HG03135 (cell line): ENCODE measurements around the gene MKX.

ENCODE experiments used
- ATAC-seq: cut with Tn5 transposase; IDR thresholded peaks from one replicate; pipeline ENCODE4 v1.9.1; 2021; ENCODE audit warnings: mild to moderate bottlenecking, moderate library complexity; ENCODE audit not compliant: unreplicated experiment

Gene MKX

DNA sequence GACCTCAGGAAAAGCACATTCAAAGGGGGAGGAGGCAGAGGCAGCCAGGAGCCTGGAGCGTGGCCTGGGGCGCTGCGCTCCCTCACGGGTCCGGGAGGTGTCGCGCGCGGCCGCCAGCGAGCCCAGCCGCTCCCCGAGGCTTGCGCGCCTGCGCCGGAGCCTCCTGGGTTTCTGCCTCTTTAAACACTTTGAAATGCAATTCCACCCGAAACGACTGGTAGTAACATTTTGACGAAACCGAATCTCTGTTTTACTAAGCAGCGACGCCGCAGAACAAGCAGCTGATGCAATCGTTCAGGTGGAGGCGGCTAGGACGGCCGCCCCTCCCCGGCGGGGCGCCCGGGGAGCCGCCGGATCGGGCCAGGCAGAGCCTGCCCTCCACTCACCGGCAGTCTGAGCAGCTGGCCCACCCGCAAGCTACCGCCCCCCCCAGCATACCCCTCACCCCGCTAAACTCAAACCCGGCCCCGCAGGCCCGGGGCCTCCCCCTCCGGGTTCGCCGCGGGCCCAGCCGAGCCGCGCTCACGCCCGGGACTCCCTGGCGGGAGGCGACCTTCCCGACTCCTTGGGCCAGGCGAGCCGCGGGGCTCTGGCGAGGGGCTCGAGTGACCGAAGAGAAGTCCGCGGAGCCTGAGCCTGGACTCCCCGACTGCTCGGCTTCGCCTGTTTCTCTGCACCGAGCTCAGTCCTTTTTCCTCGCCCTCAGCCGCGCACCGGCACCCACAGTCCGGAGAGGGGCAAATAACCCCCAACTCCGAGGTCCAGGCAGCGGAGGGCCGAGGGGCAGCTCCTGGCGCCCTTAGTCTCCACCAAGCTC, 3.2 kb downstream of the MKX start:
- ATAC-seq = peak; percentile 93

DNA sequence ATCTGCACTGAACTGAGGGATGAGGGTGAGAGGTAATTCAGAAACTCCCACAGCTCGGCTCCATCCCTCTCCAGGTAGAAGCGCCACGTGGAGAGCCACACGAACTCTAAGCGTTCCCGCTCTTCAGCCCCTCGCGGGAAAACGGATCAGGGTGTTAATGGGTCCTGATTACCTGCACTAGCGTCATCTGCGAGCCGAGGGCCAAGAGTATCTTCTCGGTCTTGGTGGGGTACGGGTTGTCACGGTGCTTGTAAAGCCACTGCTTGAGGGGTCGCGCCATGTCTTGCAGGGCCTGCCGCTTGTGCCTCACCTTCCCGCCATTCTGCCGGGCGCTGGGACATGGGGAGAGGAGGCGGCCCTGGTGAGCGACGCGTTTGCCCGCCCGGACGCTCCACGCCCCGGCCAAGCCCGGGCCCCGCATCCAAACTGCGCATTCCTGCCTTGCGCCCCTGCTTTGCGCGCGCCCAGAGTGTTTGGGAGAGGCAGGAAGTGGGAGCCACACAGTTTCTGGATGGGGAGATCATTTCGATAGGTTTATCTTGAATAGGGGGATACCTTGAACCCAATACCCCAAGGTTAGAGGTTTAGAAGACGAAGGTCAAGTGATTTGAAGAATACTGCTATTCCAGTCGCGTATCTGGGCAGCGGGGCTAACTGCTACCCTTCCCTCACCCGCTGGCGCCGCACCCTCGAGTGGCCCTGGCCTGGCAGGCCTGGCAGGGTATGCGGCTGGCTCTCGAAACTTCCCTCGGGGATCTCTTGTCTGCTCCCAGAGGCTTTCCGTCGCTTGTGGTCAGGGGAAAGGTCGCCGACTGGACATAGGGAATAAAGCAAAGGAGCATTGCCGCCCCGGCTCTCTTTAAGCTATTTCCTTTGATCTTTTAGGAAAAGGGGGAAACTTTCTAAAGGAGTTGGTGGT, 4.2 kb downstream of the MKX start:
- ATAC-seq = no peak

DNA sequence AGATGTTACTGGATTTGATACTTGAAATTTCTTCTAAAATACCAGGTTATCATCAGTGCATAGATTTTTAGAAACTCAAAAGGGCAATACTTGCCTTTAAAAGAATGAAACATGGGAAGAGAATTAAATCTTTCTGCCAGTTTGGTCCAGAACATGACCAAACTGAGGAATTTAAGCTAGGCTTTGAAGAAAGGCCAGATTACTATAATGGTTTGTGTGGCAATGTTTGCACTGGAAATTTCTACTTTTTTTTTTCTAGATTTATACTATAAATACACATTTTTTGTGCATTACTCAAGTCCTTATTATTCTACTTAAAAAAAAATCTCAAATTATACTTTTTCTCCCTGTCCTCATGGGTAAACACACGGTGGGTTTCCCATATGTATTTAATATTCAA, 9.2 kb downstream of the MKX start:
- ATAC-seq = no peak

DNA sequence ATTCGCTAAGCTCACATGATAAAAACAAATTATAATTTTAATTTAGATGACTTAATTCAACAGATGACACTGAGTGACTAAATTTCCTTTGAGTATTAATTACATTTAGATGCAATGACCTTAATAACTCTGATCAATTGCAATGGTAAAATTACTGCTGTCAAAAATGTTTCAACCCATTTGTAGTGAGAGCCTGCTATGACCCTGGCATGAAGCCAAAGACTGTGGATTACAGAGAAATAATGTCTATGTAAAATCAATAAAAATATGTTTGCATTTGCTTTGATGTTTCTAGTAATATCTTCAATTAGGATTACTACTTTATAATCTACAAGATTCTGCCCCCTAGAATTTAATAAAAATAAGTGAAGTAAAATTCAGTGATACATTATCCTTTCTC, 15.6 kb downstream of the MKX start:
- ATAC-seq = no peak

DNA sequence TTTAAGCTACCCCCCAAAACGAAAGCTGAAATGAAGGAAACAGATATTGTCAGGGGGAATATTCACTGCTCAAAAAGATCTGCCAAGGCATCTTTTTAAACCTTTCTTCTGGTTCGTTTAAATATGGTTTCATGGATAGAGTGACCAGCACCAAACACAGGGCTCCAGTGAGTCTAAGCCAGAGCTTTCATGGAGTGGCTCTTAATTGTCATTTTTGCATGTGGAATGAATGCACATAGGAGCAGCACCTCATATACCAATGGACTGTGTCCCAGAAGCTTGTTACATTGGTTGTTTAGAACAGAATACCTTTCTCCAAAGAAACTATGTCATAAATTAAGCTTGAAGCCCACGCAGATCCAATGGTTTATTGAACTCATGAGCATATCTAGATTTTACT, 17.3 kb downstream of the MKX start:
- ATAC-seq = no peak

DNA sequence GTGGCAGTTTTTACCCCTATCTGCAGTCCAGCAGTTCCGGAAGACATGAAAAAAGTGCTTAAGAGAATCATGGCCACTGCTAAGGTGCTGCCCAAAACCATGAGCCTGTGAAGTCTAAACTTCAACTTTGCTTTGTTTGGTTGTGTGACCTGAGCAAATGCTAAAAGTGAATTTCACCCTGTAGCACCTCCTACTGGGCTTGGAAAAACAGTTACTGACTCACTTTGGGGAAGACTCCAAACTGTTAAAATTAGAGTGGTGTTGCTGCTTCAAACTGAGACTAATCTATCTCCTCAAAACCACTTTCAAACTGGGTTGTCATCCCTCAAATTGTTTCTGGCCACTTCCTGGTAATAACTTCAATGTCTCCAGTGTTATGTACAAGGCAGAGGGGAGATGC, 21.3 kb downstream of the MKX start:
- no peak for ATAC-seq

DNA sequence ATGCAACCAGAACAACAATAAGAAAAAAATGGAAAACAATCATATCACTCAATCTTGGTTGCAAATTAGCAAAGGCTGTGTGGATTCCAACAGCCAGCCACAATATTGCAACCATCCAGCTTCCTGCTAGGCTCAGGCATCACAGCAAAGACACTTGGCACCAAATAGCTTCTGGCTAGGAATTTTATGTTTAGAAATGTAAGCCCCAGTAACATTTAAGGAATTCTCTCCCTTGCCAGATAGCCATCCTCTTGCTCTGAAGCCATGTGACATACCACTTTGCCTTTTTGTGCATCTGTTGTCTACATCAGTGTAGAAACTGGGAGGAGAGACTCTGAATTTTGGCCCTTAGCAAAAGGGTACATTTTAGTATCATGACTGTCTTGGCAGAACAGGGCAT, 22.2 kb downstream of the MKX start:
- ATAC-seq = no peak

DNA sequence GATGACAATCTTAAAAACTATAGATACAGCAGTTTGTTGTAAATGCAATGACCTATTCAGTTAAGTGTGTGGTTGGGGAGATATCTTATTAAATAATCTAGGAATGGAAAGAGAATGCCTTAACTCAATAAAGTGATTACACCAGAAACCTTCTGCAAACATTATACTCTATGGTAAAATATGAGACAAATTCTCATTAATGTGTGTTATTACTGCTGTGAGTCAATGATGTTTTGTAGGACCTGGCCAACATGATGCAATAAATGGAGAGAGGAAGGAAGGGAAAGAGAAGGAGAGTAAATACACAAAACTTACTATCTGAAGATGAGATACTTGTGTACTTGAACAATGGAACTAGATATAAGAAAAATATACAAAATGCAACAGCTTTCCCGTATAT, 25.1 kb downstream of the MKX start:
- no peak for ATAC-seq

DNA sequence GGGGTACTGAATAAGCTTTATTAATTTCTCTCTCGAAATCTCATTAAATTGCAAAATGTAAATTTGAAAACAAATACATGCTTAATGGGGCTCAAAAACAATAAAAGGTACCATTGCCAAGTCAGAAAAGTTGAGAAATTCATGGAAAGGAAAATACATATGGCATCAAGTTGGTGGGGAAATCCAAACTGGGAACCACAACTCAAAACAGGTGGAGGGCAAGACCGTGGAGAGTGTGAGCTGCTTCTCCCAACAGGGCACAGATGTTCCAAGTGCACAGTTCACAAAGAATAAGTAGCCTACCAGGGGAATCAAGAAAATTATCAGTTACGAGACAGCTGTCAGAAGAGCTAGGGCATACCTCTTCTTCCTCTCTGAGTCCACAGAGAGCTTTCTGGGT, 26.6 kb downstream of the MKX start:
- ATAC-seq = no peak

DNA sequence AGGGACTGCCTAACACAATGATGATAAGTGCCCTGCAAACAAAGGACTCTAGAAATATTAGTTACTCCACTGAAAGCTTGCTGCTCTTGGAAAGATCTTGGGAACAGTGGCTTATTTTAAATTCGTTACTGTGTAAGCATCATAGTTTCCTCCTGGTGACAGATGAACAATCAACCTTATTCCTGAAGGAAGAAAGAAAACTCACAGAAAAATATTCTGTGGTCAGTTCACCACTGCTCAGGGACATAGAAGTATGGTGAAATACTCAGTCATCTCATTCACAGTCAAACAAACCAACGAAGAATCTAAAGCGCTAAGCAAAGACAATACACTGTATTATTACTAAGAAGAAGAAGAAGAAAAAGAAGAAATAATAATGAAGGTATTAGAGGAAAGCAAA, 27.8 kb downstream of the MKX start:
- no peak for ATAC-seq

DNA sequence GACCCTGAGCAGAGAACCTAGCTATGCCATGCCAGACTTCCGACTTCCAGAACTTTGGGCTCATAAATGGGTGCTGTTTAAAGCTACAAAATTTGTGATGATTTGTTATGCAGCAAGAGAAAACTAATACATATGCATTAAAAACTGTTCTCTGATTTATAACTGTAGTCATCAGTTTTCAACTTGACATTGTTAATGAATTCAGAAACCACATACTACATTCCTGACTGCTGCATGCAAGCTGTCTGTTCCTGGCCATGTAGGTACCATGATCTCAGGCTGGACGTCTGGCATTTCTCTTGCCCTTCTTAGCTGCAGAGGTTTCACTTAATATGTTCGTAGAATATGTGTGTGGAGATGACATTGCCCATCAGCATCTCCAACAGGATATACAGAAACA, 28.4 kb downstream of the MKX start:
- ATAC-seq = no peak

DNA sequence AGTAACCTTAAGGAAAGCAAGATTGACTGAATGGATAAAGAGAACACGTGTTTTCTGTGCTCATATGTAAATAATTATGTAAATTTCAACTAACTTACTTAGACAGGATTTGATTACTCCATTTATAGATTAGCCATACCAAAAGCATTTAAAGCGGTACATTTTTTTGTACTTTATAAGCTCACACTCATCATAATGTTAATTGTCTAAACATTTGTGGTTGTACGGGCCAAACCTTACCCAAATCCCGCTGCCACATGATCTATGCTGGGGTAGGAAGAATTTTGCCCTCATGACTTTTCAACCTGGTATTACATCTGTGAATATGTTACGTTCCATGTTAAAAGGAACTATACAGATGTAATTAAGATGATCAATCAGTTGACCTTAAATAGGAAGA, 29.1 kb downstream of the MKX start:
- no peak for ATAC-seq

DNA sequence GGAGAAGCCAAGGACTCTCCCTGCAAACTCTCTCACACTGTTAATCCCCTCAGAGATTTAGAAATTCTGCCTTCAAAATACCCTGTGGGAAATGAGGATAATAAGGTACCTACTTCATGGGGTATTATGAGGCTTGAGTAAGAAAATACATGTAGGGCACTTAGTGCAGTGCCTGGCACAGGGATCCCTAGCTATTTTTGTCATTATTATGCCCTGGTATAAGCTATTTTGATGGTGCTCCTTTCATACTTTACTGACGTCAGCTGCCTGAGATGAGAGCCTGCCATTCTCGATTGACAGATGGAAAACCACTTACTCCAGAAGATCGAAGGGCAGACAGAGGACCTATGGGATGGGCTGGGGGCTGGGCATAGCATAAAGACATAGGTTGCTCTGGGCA, 30.1 kb downstream of the MKX start:
- ATAC-seq = no peak

DNA sequence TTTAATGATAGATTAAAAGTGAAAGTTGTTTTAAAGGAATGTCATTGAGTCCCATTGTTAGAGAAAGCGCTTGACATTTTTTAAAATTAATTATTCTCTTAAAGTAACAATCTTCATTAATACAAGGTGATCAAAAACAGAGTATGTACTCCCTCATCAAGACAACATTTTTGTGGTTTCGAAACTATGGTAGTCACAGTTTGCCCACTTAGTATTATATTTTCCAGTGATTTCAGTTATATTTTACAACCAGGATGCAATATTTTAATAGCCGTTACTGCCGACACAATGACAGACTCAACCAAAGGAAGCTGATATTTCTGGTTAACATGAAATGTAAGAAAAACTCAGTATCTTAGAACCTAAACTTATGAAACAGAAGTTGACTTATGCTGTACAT, 31.3 kb downstream of the MKX start:
- ATAC-seq = no peak

DNA sequence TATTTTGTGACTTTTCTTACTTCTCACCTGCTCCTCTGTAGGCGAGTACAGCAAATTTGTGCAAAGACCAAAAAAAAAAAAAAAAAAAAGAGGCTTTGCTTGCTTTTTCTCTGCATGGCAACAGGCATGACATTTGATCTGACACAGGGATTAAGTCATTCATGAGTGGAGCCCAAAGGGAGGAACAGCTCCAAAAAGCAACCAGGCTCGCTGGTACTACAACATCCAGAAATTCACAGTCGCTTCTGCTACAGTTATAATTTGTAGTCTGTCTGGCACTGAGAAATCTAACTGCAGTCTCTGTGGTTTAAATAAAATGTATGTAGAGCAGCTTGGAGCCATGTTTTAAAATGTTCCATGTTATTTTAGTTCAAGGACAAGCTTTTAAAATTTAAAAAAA, 31.7 kb downstream of the MKX start:
- ATAC-seq = no peak

DNA sequence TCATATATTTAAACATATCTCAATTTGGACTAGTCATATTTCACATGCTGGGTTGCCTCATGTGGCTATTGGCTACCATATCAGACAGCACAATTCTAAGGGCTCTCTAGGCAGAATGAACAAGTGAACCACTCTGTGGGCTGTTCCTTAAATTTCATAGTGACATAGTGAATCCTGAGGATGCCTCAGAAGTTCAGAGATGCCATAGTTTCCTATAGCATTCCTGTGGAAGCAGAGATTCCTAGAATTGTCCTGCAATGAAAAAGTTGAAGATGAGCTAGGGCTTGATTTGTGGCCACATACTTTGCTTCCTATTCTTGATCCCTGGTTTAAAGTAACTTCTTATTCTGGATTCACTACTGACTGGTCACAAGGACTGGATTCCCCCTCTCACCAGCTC, 35.6 kb downstream of the MKX start:
- ATAC-seq = no peak

DNA sequence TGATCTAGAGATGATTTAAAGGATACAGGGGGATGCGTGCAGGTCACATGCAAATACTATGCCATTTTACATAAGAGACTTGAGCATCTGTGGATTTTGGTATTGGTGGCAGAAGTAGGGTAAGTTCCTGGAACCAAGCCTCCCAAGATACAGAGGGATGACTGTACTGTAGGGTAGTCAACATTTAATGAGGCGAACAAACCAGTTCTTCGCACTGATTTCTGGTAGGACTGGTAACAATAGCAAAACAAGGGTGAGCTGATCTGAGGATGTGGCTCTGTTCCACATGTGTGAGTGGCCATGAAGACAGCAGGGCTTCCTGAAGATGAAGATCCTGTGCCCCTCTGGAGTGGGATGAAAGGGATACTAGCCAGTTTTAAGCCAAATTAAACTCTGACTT, 36.3 kb downstream of the MKX start:
- ATAC-seq = no peak

DNA sequence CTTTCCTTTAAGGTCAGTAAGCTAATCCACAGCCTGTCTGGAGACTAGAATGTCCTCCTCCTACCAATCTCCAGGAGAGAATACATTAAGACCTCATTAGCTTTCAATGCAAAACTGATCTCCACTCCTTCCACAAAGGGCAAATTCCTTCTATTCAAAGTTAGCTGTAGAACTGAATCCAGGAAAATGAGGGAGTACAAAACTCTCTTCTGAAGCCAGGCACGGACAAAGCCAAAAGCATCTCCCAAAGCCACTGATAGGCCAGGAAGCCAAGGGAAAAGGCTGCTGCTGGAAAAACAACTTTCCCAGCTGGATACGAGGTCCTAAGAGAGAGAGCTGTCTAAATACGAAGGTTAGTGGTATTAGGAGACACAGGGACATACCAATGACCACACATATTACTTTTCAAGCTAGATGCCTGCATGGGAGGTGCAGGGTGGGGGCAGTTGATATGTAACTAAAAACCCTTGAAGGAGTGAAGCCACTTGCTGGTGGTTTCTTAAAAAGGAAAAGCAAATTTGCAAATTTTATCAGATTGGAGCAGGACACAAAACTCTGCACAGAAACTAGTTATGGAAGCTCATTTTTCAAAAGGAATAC, 43.6 kb downstream of the MKX start:
- no peak for ATAC-seq

DNA sequence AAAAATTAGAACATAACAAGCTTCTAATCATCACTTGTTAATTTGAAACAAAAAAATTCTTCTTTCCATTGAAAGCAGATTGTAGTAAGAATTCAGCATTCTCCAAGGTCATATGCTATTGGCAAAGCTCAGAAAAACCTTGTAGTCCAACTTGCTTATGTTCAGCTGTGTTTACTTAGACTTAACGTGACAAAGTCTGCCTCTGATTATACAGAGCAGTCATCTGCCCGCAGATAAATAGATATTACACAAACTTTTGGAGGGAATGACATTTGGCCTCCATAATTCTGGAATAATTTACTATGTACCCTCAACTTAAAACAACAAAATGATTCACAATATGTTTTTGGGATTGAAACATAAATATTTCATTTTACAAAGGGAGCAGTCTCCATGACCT, 45.8 kb downstream of the MKX start:
- no peak for ATAC-seq

DNA sequence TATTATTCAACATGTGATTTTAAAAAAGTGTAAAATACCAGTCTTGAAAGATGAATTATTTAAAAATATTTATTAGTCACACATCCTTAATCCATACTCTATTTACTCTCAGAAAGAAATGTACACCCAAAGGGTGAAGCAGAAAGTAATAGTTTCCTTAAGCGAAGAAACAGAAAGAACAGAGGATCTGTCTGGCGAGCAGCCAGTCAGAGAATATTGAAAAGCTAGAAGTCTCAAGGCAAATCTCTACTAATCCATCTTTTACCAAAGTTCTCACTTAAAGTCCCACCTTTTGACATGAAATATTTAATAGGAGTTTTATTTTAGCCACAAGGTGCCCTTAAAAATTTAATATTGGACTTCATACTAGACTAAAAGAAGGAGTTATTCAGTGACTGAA, 46.7 kb downstream of the MKX start:
- no peak for ATAC-seq

DNA sequence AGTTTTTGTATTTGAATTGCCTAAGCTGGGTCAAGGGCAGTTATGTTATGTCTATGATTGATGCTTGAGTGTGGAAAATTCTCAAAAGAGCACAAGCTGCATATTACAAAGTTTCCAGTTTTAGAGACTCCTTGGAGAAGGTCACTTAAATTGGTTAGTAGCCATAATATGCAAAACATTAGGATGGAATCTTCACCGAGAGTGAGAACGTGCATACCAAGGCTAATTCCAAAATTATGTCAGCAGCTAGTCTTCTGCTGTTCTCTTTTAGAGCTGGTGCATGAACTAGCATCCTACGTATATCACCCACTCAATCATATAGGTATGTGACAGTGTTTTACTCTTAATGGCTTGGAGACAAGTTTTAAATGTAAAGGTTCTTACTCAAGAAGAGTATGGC, 49.2 kb downstream of the MKX start:
- no peak for ATAC-seq

DNA sequence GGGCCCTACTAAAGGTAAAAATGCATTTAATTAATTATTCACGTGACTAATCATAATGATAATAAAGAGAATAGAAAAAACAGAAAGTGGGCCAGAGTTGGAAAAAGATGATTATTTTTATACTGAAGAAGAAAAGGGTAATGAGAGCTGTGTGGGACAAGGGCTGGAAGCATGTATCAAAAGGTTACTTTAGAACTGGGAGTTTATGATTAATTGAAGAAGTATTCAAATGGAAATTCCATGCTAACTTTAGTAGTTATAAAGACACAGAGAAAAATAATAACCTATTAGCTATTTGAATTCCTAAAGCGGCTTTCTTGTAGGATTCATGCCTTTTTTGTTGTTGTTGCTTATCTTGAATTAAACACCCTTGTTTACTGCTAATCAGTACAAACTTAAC, 49.9 kb downstream of the MKX start:
- ATAC-seq = no peak
